C4-2B (cell line): ENCODE measurements around the gene PLXNA1.

Experiments
- H3K27ac ChIP-seq: fragments of 450-650 bp; 2 replicates; pipeline ENCODE4 v1.5.1; 2017
- CTCF ChIP-seq: fragments of 450-650 bp; conservative IDR thresholded peaks from 2 replicates; pipeline ENCODE4 v1.5.1; 2017; ENCODE audit warnings: mild to moderate bottlenecking
- ZFX ChIP-seq: fragments of 450-650 bp; IDR thresholded peaks from 2 replicates; pipeline ENCODE4 v1.6.1; 2017

PLXNA1 gene

GRCh38 chr3:127000119-127000518 lies 17.2 kb downstream of the PLXNA1 start:
- no peak overlapping the region for H3K27ac ChIP-seq
- TF ChIP-seq ZFX (no peak), CTCF (no peak)

GRCh38 chr3:127000761-127001160 lies 17.8 kb downstream of the PLXNA1 start:
- TF ChIP-seq CTCF, result no peak
- no peak for TF ChIP-seq ZFX
- H3K27ac ChIP-seq, result no peak overlapping the region

GRCh38 chr3:127001486-127002194 lies 18.7 kb downstream of the PLXNA1 start:
- no peak for TF ChIP-seq CTCF
- no peak for TF ChIP-seq ZFX
- H3K27ac ChIP-seq, result no peak overlapping the region

GRCh38 chr3:127002195-127003174 lies 19.6 kb downstream of the PLXNA1 start:
- TF ChIP-seq CTCF (no peak), ZFX (no peak)
- no peak overlapping the region for H3K27ac ChIP-seq

- no peak overlapping the region for H3K27ac ChIP-seq
- no peak for TF ChIP-seq CTCF
Measured at GRCh38 chr3:127003175-127003555, 20.2 kb downstream of the PLXNA1 start.

GRCh38 chr3:127003601-127004280 lies 20.8 kb downstream of the PLXNA1 start:
- no peak overlapping the region for H3K27ac ChIP-seq
- no peak for TF ChIP-seq ZFX
- TF ChIP-seq CTCF, result no peak
